H1 (cell line): ENCODE measurements around the gene SLC17A1. TPM values are rescaled to one million over a fixed set of nuclear protein-coding genes. Genes with fewer than 3 reads are reported as not detected.

Experiments used
- CTCF ChIA-PET: fragments of 300-600 bp; sonication (Branson Sonifier 250); formaldehyde crosslinking; loops from one replicate; lab custom pipeline; 2021; ENCODE audit not compliant: partially characterized antibody; lab: Charles Lee
- POLR2A ChIA-PET: fragments of 300-600 bp; sonication (Branson Sonifier 250); formaldehyde crosslinking; loops from one replicate; lab custom pipeline; 2021; ENCODE audit warnings: inconsistent platforms; ENCODE audit not compliant: partially characterized antibody; lab: Charles Lee
- DNase-seq, 2 experiments: peaks; one replicate each; pipeline versions ENCODE4 v3.0.0 to v3.0.0-alpha.2; 2010 to 2022; ENCODE audit warnings: low spot score in 2 of 2, low read depth in 1 of 2, mixed read lengths in 1 of 2
- FAIRE-seq: peaks from 2 replicates; lab custom pipeline; 2011; peaks lifted over from hg19 to GRCh38; lab: Jason Lieb, UNC
- H2AFZ ChIP-seq: 2 replicates; pipeline ENCODE4 v1.8.1; 2012; ENCODE audit warnings: low read length, inconsistent platforms
- H2AK5ac ChIP-seq: 2 replicates; pipeline ENCODE4 v1.6.1; 2013; ENCODE audit warnings: low read depth, low read length
- H2BK120ac ChIP-seq: replicated peaks from 2 replicates; pipeline ENCODE3; 2013; ENCODE audit warnings: low read depth, low read length, inconsistent platforms
- H2BK12ac ChIP-seq: 2 replicates; pipeline ENCODE4 v1.6.1; 2013; ENCODE audit warnings: low read depth, low read length
- H2BK15ac ChIP-seq: 2 replicates; pipeline ENCODE4 v1.6.1; 2013; ENCODE audit warnings: low read length
- H2BK20ac ChIP-seq: 2 replicates; pipeline ENCODE4 v1.6.1; 2013; ENCODE audit warnings: low read length
- H2BK5ac ChIP-seq: 2 replicates; pipeline ENCODE4 v1.6.1; 2013; ENCODE audit warnings: low read depth, low read length
- H3K14ac ChIP-seq: 2 replicates; pipeline ENCODE4 v1.6.1; 2013; ENCODE audit warnings: inconsistent platforms; ENCODE audit not compliant: insufficient read length
- H3K18ac ChIP-seq: 2 replicates; pipeline ENCODE4 v1.6.1; 2013; ENCODE audit warnings: low read length; ENCODE audit errors: extremely low read depth
- H3K23ac ChIP-seq: 2 replicates; pipeline ENCODE4 v1.6.1; 2013; ENCODE audit warnings: inconsistent platforms; ENCODE audit not compliant: insufficient read length
- H3K23me2 ChIP-seq: 2 replicates; pipeline ENCODE4 v1.6.1; 2013; ENCODE audit warnings: low read depth, low read length
- H3K27ac ChIP-seq: 2 replicates; pipeline ENCODE4 v1.6.1; 2011; ENCODE audit warnings: low read depth, low read length, inconsistent platforms
- H3K27me3 ChIP-seq, 4 experiments: replicated peaks in 1 of 4; 1 replicate in 1 of 4; 2 replicates in 3 of 4; pipeline versions ENCODE4 v1.6.1 to v1.8.1; 2011 to 2013; ENCODE audit warnings: low read length in 3 of 4, mild to moderate bottlenecking in 3 of 4, inconsistent platforms in 2 of 4, mixed read lengths in 2 of 4, moderate library complexity in 1 of 4; ENCODE audit not compliant: control insufficient read depth in 3 of 4, insufficient read depth in 3 of 4; ENCODE audit errors: extremely low read depth in 1 of 4
- H3K36me3 ChIP-seq, 4 experiments: 2 replicates each; pipeline versions ENCODE4 v1.6.1 to v1.8.1; 2011 to 2013; ENCODE audit warnings: mild to moderate bottlenecking in 4 of 4, low read length in 3 of 4, moderate library complexity in 2 of 4, control low read depth in 1 of 4, inconsistent platforms in 1 of 4; ENCODE audit not compliant: insufficient read depth in 4 of 4, control insufficient read depth in 2 of 4
- H3K4ac ChIP-seq: replicated peaks from 2 replicates; pipeline ENCODE3; 2013; ENCODE audit warnings: low read length, low read depth, mixed read lengths, inconsistent platforms; ENCODE audit not compliant: insufficient read length
- H3K4me1 ChIP-seq, 4 experiments: replicated peaks in 1 of 4; 1 replicate in 1 of 4; 2 replicates in 3 of 4; pipeline versions ENCODE4 v1.6.1 to v1.8.1; 2011 to 2013; ENCODE audit warnings: low read length in 3 of 4, inconsistent platforms in 2 of 4, mixed read lengths in 1 of 4; ENCODE audit not compliant: insufficient read depth in 4 of 4, control insufficient read depth in 3 of 4
- H3K4me2 ChIP-seq, 2 experiments: 2 replicates each; pipeline versions ENCODE4 v1.6.1 to v1.8.1; 2011 to 2013; ENCODE audit warnings: low read depth in 2 of 2, low read length in 2 of 2, control low read depth in 1 of 2, inconsistent platforms in 1 of 2, mild to moderate bottlenecking in 1 of 2; ENCODE audit not compliant: insufficient read depth in 1 of 2
- H3K4me3 ChIP-seq, 4 experiments: fragments of 200-600, 300-600 bp in 1 of 4; sonication (generic), shearing (Covaris generic), sonication (Bioruptor Twin) in 1 of 4; 2 replicates each; pipeline versions ENCODE4 v1.5.1 to v1.8.1; 2011 to 2016; ENCODE audit warnings: low read length in 4 of 4, low read depth in 3 of 4, control low read depth in 2 of 4, inconsistent platforms in 2 of 4, mild to moderate bottlenecking in 2 of 4, mixed read lengths in 1 of 4, moderate library complexity in 1 of 4; ENCODE audit not compliant: insufficient read depth in 2 of 4; ENCODE audit errors: extremely low read depth in 1 of 4
- H3K56ac ChIP-seq: replicated peaks from 2 replicates; pipeline ENCODE3; 2013; ENCODE audit warnings: low read depth, mild to moderate bottlenecking, mixed read lengths, low read length, inconsistent platforms; ENCODE audit not compliant: insufficient read length
- H3K79me1 ChIP-seq: 2 replicates; pipeline ENCODE4 v1.6.1; 2013; ENCODE audit warnings: low read depth, low read length, control low read depth
- H3K79me2 ChIP-seq, 2 experiments: 2 replicates each; pipeline versions ENCODE4 v1.6.1 to v1.8.1; 2012 to 2013; ENCODE audit warnings: low read length in 2 of 2, mild to moderate bottlenecking in 2 of 2, inconsistent platforms in 1 of 2; ENCODE audit not compliant: insufficient read depth in 2 of 2, control insufficient read depth in 1 of 2
- H3K9ac ChIP-seq, 4 experiments: replicated peaks in 1 of 4; 1 replicate in 1 of 4; 2 replicates in 3 of 4; pipeline versions ENCODE4 v1.6.1 to v1.8.1; 2011 to 2013; ENCODE audit warnings: low read depth in 3 of 4, low read length in 3 of 4, control low read depth in 2 of 4, mild to moderate bottlenecking in 2 of 4, moderate library complexity in 2 of 4, inconsistent platforms in 1 of 4; ENCODE audit errors: extremely low read depth in 1 of 4
- H3K9me3 ChIP-seq, 2 experiments: 2 replicates each; pipeline versions ENCODE4 v1.6.1 to v1.8.1; 2012 to 2013; ENCODE audit warnings: mild to moderate bottlenecking in 2 of 2, moderate library complexity in 2 of 2, control low read depth in 1 of 2, inconsistent platforms in 1 of 2, low read depth in 1 of 2, low read length in 1 of 2, mixed read lengths in 1 of 2; ENCODE audit not compliant: insufficient read depth in 2 of 2
- H4K20me1 ChIP-seq, 2 experiments: replicated peaks in 1 of 2; 2 replicates each; pipeline versions ENCODE3 to v1.8.1; 2011 to 2013; ENCODE audit warnings: inconsistent platforms in 2 of 2, low read length in 2 of 2, mild to moderate bottlenecking in 1 of 2; ENCODE audit not compliant: insufficient read depth in 2 of 2, control insufficient read depth in 1 of 2
- H4K5ac ChIP-seq: 2 replicates; pipeline ENCODE4 v1.6.1; 2013; ENCODE audit warnings: low read length, low read depth, mixed read lengths, inconsistent platforms; ENCODE audit not compliant: insufficient read length
- H4K8ac ChIP-seq: 2 replicates; pipeline ENCODE4 v1.8.0; 2013; ENCODE audit warnings: mild to moderate bottlenecking, moderate library complexity, low read length, inconsistent platforms; ENCODE audit not compliant: insufficient read depth; ENCODE audit errors: extremely low read depth
- H4K91ac ChIP-seq: replicated peaks from 2 replicates; pipeline ENCODE3; 2013; ENCODE audit warnings: low read length, mixed read lengths, inconsistent platforms; ENCODE audit not compliant: insufficient read length
- BCL11A ChIP-seq, 2 experiments: IDR thresholded peaks; one replicate each; pipeline ENCODE4 v1.6.1; 2011; ENCODE audit warnings: low read depth in 2 of 2, low read length in 2 of 2, mild to moderate bottlenecking in 2 of 2
- BRCA1 ChIP-seq: IDR thresholded peaks from 2 replicates; pipeline ENCODE4 v1.6.1; 2012; ENCODE audit warnings: low read depth, low read length, improper control_type of control experiment
- CHD2 ChIP-seq: IDR thresholded peaks from 2 replicates; pipeline ENCODE4 v1.6.1; 2012; ENCODE audit warnings: low read length, improper control_type of control experiment
- EGR1 ChIP-seq: IDR thresholded peaks from 2 replicates; pipeline ENCODE4 v1.6.1; 2011; ENCODE audit warnings: low read depth, low read length, borderline replicate concordance
- FOSL1 ChIP-seq: IDR thresholded peaks from 2 replicates; pipeline ENCODE4 v1.6.1; 2011; ENCODE audit warnings: mild to moderate bottlenecking, low read depth, low read length, moderate library complexity; ENCODE audit not compliant: insufficient read depth
- NRF1 ChIP-seq: IDR thresholded peaks from 2 replicates; pipeline ENCODE4 v1.6.1; 2011; ENCODE audit warnings: mild to moderate bottlenecking, low read depth, low read length, improper control_type of control experiment
- RFX5 ChIP-seq: IDR thresholded peaks from 2 replicates; pipeline ENCODE4 v1.6.1; 2011; ENCODE audit warnings: low read depth, low read length, improper control_type of control experiment, borderline replicate concordance
- RXRA ChIP-seq: IDR thresholded peaks from 2 replicates; pipeline ENCODE4 v1.6.1; 2011; ENCODE audit warnings: low read depth, mild to moderate bottlenecking, low read length, moderate library complexity; ENCODE audit not compliant: insufficient read depth
- SIX5 ChIP-seq: IDR thresholded peaks from 2 replicates; pipeline ENCODE4 v1.6.1; 2011; ENCODE audit warnings: mild to moderate bottlenecking, low read depth, low read length
- SP2 ChIP-seq: IDR thresholded peaks from 2 replicates; pipeline ENCODE4 v1.6.1; 2012; ENCODE audit warnings: mild to moderate bottlenecking, low read length, inconsistent platforms
- polyA plus RNA-seq, 7 experiments: library from polyadenylated mRNA; depleted of rRNA in 3 of 7; stranded (reverse) in 5 of 7; unstranded in 2 of 7; fragments of >200 nt in 5 of 7; fragments of 200-250 nt in 2 of 7; gene quantifications; 1 replicate in 5 of 7; 2 replicates in 1 of 7; 4 replicates in 1 of 7; pipeline versions ENCODE4 v1.2.1 to v1.2.3, GENCODE V29; 2011 to 2013; ENCODE audit warnings: missing spikeins in 2 of 7, mixed read lengths in 2 of 7
- total RNA-seq: library from RNA; stranded (reverse); fragmentation: NEBNext Ultra II Directional; extraction: Animal tissue kit (Norgen Biotek cat#: 25700); gene quantifications from 2 replicates; pipeline ENCODE4 v1.2.1, GENCODE V29; 2021
- TF ChIP-seq, protein P1 (sequence below): IDR thresholded peaks from 2 replicates; pipeline ENCODE4 v1.6.1; 2012; ENCODE audit warnings: low read length, inconsistent platforms
- TF ChIP-seq, protein P2 (sequence below), 3 experiments: IDR thresholded peaks; 1 replicate in 2 of 3; 2 replicates in 1 of 3; pipeline versions ENCODE4 v1.5.1 to v1.6.1; 2011; ENCODE audit warnings: low read length in 3 of 3, mild to moderate bottlenecking in 3 of 3, inconsistent platforms in 2 of 3, low read depth in 1 of 3, moderate library complexity in 1 of 3; ENCODE audit not compliant: insufficient read depth in 1 of 3; ENCODE audit errors: control extremely low read depth in 1 of 3

SLC17A1 gene
- total and polyA plus RNA-seq, 2 of the 8 experiments (the other 6 are each of a cell fraction or from before 2014, with no cell fraction given) = not detected

DNA sequence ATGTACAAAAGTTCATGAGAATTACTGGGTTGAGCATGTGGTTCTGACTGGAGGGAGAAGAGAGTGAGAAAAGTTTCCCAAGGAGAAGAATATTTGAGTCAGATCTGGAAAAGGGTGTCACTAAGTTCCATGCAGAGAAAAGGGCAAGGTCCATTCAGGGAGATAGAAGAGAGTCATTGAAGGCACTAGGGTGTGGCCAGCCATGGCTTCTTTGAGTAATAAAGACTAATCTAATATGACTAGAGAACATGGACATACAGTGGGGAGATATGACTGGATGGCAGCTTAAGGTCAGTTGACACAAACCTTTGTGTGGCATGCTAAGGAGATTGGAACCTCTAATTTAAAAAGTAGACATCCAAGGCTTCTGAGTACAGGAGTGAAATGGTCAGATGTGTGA, 88.0 kb downstream of the SLC17A1 start:
- Histone ChIP-seq H2BK12ac (no peak overlapping the region), H2AFZ (no peak overlapping the region), H2BK5ac (no peak overlapping the region), H4K91ac (no peak overlapping the region), H3K4me3 (no peak overlapping the region), H3K79me1 (no peaks in the 10 kb centered on the region), H2BK20ac (no peak overlapping the region), H4K8ac (no peak overlapping the region), H3K9ac (no peak overlapping the region), H3K56ac (no peak overlapping the region), H3K9me3 (no peaks in the 10 kb centered on the region), H2BK120ac (no peak overlapping the region), H3K23ac (no peak overlapping the region), H3K18ac (no peak overlapping the region), H2BK15ac (no peak overlapping the region), H3K4ac (no peak overlapping the region), H3K4me2 (no peak overlapping the region), H3K27ac (no peak overlapping the region), H3K14ac (no peak overlapping the region), H2AK5ac (no peak overlapping the region), H4K20me1 (no peaks in the 10 kb centered on the region), H3K36me3 (no peaks in the 10 kb centered on the region), H4K5ac (no peak overlapping the region), H3K23me2 (no peaks in the 10 kb centered on the region), H3K79me2 (no peaks in the 10 kb centered on the region), H3K27me3 (no peaks in the 10 kb centered on the region), H3K4me1 (no peaks in the 10 kb centered on the region)
- no peak for DNase-seq
- FAIRE-seq = no peak
- CTCF ChIA-PET = interaction anchor here (1.4 kb wide), 1 partner anchor 13 kb away, joined by 6 read pairs; no protein-coding TSS in a partner anchor
- POLR2A ChIA-PET = no interaction called here
- TF ChIP-seq BRCA1 (no peak), BCL11A (IDR thresholded peaks at IDR 0.05; ENCODE audit: low read depth in 2 of 2, low read length in 2 of 2) (no peak), EGR1 (no peak), NRF1 (no peak), RXRA (no peak), CHD2 (no peak), RFX5 (no peak), SIX5 (no peak), FOSL1 (no peak), SP2 (no peak)
- TF ChIP-seq, protein P1, sequence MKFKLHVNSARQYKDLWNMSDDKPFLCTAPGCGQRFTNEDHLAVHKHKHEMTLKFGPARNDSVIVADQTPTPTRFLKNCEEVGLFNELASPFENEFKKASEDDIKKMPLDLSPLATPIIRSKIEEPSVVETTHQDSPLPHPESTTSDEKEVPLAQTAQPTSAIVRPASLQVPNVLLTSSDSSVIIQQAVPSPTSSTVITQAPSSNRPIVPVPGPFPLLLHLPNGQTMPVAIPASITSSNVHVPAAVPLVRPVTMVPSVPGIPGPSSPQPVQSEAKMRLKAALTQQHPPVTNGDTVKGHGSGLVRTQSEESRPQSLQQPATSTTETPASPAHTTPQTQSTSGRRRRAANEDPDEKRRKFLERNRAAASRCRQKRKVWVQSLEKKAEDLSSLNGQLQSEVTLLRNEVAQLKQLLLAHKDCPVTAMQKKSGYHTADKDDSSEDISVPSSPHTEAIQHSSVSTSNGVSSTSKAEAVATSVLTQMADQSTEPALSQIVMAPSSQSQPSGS = no peak
- TF ChIP-seq, protein P2, sequence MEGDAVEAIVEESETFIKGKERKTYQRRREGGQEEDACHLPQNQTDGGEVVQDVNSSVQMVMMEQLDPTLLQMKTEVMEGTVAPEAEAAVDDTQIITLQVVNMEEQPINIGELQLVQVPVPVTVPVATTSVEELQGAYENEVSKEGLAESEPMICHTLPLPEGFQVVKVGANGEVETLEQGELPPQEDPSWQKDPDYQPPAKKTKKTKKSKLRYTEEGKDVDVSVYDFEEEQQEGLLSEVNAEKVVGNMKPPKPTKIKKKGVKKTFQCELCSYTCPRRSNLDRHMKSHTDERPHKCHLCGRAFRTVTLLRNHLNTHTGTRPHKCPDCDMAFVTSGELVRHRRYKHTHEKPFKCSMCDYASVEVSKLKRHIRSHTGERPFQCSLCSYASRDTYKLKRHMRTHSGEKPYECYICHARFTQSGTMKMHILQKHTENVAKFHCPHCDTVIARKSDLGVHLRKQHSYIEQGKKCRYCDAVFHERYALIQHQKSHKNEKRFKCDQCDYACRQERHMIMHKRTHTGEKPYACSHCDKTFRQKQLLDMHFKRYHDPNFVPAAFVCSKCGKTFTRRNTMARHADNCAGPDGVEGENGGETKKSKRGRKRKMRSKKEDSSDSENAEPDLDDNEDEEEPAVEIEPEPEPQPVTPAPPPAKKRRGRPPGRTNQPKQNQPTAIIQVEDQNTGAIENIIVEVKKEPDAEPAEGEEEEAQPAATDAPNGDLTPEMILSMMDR (IDR thresholded peaks at IDR 0.05; ENCODE audit: control extremely low read depth in 1 of 3, insufficient read depth in 1 of 3, low read depth in 1 of 3, low read length in 3 of 3) = no peak
